Left colon (tissue), 2 donors: ENCODE data around the gene CAMKMT. TPM values are rescaled to one million over a fixed set of nuclear protein-coding genes. Genes with fewer than 3 reads are reported as not detected.

Experiments
- ATAC-seq: fragments of 200-7000 bp; cut with Tn5 transposase; one replicate; pipeline ENCODE4 v1.9.1; 2020; ENCODE audit warnings: mild to moderate bottlenecking, moderate library complexity
- DNase-seq, 2 donors: peaks; one replicate each; pipeline ENCODE4 v3.0.0-alpha.2; 2020
- intact Hi-C, 2 donors: fragments of 100-400 bp; cut with DNase I in 1 of 2; cut with micrococcal nuclease in 1 of 2; formaldehyde crosslinking; loops; one replicate each; pipeline versions ENCODE4 v1.11.2 to v1.14.0; 2022; cut with DNase I, micrococcal nuclease
- total RNA-seq, 2 donors: library from RNA; stranded (reverse); fragmentation: NEBNext Ultra II Directional; extraction: Animal tissue kit (Norgen Biotek cat#: 25700); gene quantifications; one replicate each; pipeline ENCODE4 v1.2.1, GENCODE V29; 2021
- donor health status: DM: no; HTN: no; CAD: no.
- donor health status: DM: yes; HTN: yes; CAD: no.

Gene CAMKMT
- total RNA-seq, 2 donors from 2014 or later = 9.3 to 14.3 TPM

DNA sequence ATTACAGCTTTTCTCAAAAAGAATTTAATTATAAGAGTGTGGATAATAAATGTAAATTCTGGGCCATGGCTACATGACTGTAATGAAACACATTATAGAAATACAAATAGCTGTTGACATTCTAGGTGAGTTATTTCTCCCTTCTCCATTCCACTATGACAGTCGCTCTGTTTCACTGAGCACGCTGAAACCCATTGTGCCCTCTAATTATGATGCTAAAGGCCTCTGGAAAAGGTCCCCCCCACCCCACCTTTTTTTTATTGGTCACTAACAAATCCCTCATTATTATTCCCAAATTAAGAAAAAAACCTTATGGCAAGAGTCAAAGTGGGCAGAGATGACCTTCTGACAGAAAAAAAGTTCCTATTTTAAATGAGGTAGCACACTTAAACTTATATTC is 294.7 kb downstream of the CAMKMT start:
- no peak for DNase-seq
- intact Hi-C loops = no loop called here
- no peak for ATAC-seq

GRCh38 chr2:44663471-44664073 is 301.8 kb downstream of the CAMKMT start:
- intact Hi-C loops = no loop called here
- ATAC-seq (no peak), DNase-seq (no peak)

DNA sequence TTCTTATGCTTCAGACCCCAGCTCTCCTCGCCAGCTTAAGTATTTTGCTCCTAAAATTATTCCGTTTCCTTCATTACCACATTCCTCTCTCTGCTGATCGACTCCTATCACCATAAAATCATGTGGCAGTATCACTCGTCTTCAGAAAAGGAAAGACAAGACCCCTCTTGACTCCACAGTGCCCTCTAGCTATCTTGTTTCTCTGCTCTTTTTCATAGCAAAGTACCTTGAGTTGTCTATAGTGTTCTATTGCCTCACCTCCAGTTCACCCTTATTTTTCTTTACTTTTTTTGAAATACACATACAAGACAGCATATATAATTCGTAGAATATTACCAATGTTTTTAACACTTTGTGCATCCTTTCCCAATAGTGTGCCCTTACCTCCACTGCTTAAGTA is 306.6 kb downstream of the CAMKMT start:
- no peak for DNase-seq
- ATAC-seq = no peak
- intact Hi-C loops = no loop called here

DNA sequence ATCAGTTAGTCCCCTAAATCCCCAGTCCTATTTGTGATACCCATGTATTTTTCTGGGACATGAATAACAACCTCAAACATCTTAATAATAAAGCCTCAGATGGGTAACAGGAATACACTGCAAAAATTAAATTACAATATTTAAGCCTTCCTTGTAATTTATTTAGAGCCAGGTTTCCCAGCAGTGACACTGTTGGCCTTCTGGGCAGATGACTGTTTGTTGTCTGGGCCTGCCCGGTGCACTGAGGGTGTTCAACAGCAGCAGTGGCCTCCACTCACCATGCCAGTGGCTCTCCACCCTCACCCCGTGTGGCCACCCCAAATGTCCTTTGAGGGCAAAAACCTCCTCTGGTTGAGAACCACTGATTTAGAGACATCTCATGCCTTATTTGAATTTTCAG is 309.5 kb downstream of the CAMKMT start:
- ATAC-seq (no peak), DNase-seq (no peak)
- intact Hi-C loops = no loop called here

DNA sequence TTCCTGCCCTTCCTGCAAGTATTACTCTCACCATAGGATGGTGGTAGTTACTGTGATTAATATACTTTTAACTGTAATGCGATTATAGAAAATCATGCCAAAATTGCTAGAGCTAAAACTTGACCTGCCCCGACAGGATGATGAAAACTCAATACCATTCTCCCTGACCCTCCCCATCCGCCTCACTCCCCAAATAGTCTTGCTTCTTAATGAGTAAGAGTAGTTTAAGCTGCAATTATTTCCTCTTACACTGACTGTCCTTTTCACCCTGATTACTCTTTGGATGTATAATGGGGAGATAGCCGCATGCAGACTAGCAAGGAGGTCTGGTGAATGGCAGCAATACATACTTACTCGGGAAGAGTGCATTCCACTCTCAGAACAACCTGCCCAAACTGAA is 310.2 kb downstream of the CAMKMT start:
- no peak for ATAC-seq
- DNase-seq = no peak
- intact Hi-C loops = no loop called here

GRCh38 chr2:44672431-44672830 is 310.7 kb downstream of the CAMKMT start:
- DNase-seq (no peak), ATAC-seq (no peak)
- intact Hi-C loops = no loop called here

GRCh38 chr2:44674473-44675284 is 312.9 kb downstream of the CAMKMT start:
- intact Hi-C loops = no loop called here
- no peak for DNase-seq
- ATAC-seq = no peak

DNA sequence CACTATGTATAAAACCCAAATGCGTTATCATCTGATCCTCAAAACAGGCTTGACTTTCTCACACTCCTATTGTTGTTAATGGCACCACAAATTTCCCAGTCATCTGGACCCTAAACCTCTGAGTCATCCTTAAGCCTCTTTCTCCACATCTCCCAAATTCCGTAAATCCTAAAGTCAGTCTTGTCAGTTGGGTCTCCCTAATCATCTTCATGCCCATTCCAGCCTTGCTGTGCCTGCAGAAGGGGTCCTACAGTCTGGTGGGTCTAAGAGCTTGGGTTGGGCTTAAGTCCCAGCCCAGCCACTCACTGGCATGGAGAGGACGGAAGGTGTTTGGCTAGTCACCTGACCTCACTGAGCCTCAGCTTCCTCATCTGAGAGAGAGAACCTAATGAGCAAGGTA is 314.6 kb downstream of the CAMKMT start:
- ATAC-seq = no peak
- intact Hi-C loops = no loop called here
- no peak for DNase-seq

DNA sequence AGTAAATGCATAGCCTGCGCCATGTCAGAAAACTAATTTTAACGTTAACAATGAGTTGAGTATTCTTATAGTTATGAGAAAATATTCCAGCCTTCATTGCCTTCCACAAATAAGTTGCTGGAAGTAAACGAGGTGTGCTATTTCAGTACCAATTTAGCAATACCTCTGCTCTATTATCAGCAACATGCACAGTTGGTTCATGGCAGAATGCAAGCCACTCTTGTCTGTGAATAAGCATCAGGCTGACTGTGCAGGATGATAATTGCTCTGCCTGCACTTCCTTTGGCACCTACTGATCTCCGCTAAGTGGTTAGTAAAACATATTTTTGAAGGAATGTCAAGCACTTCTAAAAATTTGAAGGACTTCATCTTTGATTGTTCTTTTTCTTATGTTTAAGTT is 317.8 kb downstream of the CAMKMT start:
- DNase-seq (no peak), ATAC-seq (no peak)
- intact Hi-C loops = no loop called here

- DNase-seq (no peak), ATAC-seq (no peak)
- intact Hi-C loops = no loop called here
Observed at GRCh38 chr2:44679990-44680389, 318.2 kb downstream of the CAMKMT start.

DNA sequence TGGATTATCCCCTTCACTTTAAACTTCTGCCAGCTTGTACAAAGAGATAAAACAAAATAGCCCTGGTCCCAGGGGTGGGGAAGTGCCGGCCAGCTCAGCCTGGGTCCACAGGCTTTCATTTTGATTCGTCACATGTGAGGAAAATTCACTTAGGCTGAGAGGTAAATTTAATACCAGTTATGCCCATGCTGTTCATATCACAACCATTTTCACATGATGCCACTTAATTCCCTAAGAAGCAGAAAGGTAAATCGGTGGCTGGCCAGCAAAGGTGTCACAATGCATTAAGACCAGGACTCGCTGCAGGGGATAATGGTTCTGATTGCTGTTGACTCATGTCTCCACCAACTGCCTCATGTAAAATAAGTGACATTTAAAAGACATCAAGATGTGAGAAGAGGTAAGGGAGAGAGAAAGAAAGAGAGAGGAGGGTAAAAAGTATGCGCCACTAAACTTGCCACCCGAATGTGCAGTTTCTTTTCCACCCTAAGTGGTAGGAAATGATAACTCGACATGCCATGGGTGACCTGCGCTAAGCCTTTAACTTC is 318.8 kb downstream of the CAMKMT start:
- ATAC-seq (no peak), DNase-seq (no peak)
- intact Hi-C loops = no loop called here

DNA sequence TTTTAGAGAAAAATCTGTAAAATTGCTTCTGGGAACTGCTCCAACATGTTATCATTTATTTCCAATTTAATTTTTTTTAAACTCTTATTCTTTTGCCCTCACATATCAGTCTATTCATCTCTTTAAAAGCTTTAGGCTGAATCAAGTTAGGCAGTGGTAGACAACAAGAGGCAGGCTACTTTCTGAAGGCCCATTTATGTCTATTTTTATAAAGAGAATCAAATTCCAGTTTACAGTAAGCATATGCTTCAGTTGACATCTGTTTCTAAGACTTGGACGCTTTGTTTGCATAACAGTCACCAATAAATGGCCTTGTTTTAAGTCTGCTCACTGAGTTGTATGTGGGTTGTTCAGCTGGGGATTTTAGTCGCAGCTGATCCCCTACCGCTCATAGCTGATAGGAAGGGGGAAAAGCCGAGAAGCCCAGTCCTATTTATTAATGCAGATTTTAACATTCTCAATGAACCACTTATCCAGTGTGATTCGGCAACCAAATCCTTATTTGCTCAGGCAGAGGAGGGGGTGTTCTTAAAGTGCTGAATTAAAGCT is 319.3 kb downstream of the CAMKMT start:
- ATAC-seq = no peak
- intact Hi-C loops = no loop called here
- no peak for DNase-seq

GRCh38 chr2:44682459-44682858 is 320.7 kb downstream of the CAMKMT start:
- intact Hi-C loops = no loop called here
- DNase-seq (no peak), ATAC-seq (no peak)

DNA sequence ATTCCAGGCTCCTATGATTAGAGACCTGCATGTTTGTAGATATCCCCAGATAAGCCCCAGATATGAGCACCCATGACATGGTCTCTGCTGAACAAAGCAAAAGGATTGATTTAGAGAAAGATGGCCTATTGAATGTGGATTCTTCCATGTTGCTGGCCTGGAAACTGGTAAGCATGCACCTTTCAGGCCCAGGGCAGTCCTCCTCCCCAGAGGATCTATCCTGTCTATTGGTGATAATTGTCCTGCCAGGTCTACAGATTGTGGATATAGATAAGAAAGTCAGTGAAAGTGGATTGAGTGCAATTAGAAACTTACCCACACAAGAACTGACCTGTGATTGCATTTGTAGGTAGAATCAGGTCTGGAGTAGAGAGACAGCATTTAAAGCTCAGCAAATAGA is 322.8 kb downstream of the CAMKMT start:
- ATAC-seq (no peak), DNase-seq (no peak)
- intact Hi-C loops = no loop called here

GRCh38 chr2:44686561-44686960 is 324.8 kb downstream of the CAMKMT start:
- intact Hi-C loops = no loop called here
- no peak for ATAC-seq
- DNase-seq = no peak

DNA sequence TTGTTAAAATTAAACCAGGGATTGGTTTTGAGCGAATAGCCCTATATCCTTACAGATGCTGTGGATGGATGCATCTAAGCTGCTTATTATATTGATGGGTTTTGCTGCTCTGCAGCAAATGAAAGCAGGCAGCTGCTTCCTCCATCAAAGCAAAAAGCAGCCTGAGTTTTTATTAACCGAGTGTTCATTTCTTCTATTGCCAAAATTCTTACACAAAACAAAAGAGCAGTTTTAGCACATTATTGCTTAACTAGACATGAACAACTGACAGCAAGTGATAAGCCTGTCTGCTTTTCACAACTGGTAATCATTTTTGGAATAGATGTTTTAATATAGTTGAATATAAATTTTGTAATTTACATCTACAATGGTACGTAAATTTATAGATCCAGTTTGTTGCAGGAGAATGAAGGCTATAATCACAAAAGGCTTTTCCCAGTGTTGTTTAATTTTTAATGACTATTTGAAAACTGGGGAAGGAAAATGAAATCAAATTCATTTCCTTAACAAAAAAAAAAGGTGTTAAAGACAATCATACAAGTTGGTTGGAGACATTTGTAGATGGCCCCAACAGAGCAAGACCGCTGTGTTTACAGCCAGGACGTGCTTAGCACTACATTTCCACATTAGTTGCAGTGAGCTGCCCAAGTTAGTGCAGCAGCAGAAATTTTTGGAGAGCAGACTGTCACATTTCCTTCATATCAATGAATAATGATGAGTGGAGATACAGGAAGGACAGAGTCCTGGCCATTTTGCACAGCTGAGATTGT is 326.1 kb downstream of the CAMKMT start:
- ATAC-seq (no peak), DNase-seq (no peak)
- intact Hi-C loops = no loop called here

- DNase-seq (no peak), ATAC-seq (no peak)
- intact Hi-C loops = no loop called here
Observed at GRCh38 chr2:44688456-44689124, 326.8 kb downstream of the CAMKMT start.

GRCh38 chr2:44689516-44689915 is 327.8 kb downstream of the CAMKMT start:
- intact Hi-C loops = no loop called here
- ATAC-seq (no peak), DNase-seq (no peak)

DNA sequence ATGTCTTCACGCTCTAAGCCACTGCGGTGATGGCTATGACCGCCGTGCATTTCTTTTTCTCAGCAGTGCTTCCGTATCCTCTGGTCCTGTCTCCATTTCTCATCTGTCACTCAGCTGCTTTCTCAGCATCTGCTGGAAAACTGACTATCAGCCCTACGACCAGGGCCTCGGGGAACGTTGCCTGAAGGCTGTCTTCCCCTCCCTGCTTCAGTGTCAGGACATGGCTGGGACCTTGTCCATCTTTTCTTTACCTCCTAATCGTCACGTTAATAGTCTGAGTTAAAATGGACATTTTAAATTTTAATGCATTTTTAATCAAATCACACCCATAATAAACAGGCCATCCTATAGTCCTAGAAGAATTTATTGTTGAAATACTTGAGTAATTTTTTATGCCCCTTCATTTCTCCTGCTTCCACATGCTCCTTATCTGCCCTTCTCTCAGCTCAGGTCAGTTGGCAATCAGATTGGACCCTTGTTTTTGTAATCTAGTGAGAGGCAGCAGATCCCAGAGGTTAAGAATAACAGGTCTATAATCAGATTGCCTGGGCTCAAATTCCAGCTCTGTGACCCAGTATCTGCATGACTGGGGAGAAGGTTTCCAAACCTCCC is 329.5 kb downstream of the CAMKMT start:
- DNase-seq = no peak
- ATAC-seq = no peak
- intact Hi-C loops = no loop called here
